Activated CD8-positive, alpha-beta memory T cell treated with anti-CD3 and anti-CD28 coated beads for 4 hours (primary cell): ENCODE results near the gene ABCG8.
"Not testable (repeated sequence)": the region's sequence is repeated elsewhere in the genome, so short reads cannot be mapped to it uniquely, and the experiment has no call there.

ENCODE experiments used
- DNase-seq, 2 donors: peaks; one replicate each; pipeline ENCODE4 v3.0.0-alpha.2; 2020; ENCODE audit warnings: low read depth in 2 of 2

Gene ABCG8

DNA sequence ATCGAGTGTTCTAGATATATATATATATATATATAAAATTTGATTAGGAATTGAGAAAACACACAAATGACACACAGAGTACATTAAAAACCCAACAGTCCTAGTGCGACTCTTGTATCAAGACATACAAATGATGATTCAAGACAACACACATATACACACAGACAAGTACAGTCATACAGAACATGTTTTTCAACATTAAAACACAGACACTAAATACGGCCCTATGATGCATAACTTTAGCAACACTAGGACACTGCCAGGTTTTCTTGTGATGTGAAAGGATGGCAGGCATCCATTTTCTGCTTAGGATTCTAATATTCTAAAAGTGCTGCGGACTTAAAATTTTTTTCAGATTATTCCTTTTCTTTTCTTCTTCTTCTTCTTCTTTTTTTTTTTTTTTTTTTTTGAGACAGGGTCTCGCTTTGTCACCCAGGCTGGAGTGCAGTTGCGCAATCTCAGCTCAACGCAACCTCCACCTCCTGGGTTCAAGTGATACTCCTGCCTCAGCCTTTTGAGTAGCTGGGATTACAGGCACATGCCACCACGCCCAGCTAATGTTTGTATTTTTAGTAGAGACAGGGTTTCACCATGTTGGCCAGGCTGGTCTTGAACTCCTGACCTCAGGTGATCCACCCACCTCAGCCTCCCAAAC lies 72.5 kb downstream of the ABCG8 start:
- not testable (repeated sequence) for DNase-seq

- DNase-seq = no peak
Observed at GRCh38 chr2:43924463-43924862, 85.7 kb downstream of the ABCG8 start.

GRCh38 chr2:43925431-43925830 lies 86.7 kb downstream of the ABCG8 start:
- no peak for DNase-seq

GRCh38 chr2:43927442-43927841 lies 88.7 kb downstream of the ABCG8 start:
- DNase-seq = no peak

DNA sequence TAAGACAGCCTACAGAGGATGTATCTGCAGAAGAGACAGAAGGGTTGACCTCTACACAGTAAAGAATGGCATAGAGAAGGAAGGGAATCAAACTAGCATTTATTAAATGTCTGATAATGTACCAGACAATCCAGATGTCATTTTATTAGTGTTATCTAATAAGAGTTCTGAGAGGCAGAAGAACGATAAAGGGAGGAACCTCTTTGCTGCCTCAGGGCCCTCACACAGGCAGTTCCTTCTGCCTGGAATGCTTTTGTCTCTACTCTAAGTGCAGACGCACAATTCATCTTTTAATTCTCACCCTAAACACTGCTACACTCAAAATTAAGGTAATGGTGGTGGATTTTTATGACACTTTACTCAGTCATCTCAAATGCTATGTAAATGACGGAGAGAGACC lies 92.5 kb downstream of the ABCG8 start:
- no peak for DNase-seq
